HepG2 (cell line): Measurements from ENCODE around the gene LST1. TPM values are rescaled to one million over a fixed set of nuclear protein-coding genes. Genes with fewer than 3 reads are reported as not detected.
A peak's percentile ranks its signal among the peaks of the same experiment; 100 is the strongest.

Experiments
- ATF6 ChIP-seq: sonication (generic); formaldehyde crosslinking; conservative IDR thresholded peaks from 2 replicates; pipeline ENCODE4 v1.4.0; 2020; ENCODE audit warnings: missing genetic modification reagents
- CENPBD1 ChIP-seq: sonication (generic); formaldehyde crosslinking; IDR thresholded peaks from 2 replicates; pipeline ENCODE4 v1.8.0; 2022; ENCODE audit warnings: missing genetic modification reagents, low read depth, mild to moderate bottlenecking, borderline replicate concordance
- HOXA9 ChIP-seq: sonication (generic); formaldehyde crosslinking; IDR thresholded peaks from 2 replicates; pipeline ENCODE4 v1.8.1; 2022; ENCODE audit warnings: missing genetic modification reagents, mild to moderate bottlenecking, moderate library complexity, borderline replicate concordance
- MAFK ChIP-seq, 2 experiments: IDR thresholded peaks in 1 of 2; conservative IDR thresholded peaks in 1 of 2; 2 replicates each; pipeline ENCODE4 v1.6.1; 2011; ENCODE audit warnings: improper control_type of control experiment in 2 of 2, low read length in 2 of 2
- MATR3 ChIP-seq: sonication (generic); formaldehyde crosslinking; IDR thresholded peaks from 2 replicates; pipeline ENCODE4 v1.4.0; 2020; ENCODE audit warnings: missing genetic modification reagents
- NR0B2 ChIP-seq: sonication (generic); formaldehyde crosslinking; IDR thresholded peaks from 2 replicates; pipeline ENCODE4 v1.4.0; 2020; ENCODE audit warnings: mild to moderate bottlenecking, missing genetic modification reagents
- REXO4 ChIP-seq: sonication (generic); formaldehyde crosslinking; IDR thresholded peaks from 2 replicates; pipeline ENCODE4 v1.8.0; 2022; ENCODE audit warnings: missing genetic modification reagents, mild to moderate bottlenecking, borderline replicate concordance
- RNF2 ChIP-seq: fragments of 450-650 bp; conservative IDR thresholded peaks from 2 replicates; pipeline ENCODE4 v1.6.1; 2016; ENCODE audit warnings: low read depth
- RXRB ChIP-seq: IDR thresholded peaks from 2 replicates; pipeline ENCODE4 v1.6.1; 2016; ENCODE audit warnings: borderline replicate concordance, missing genetic modification reagents, missing compliant biosample characterization
- ZFAT ChIP-seq: sonication (generic); formaldehyde crosslinking; conservative IDR thresholded peaks from 2 replicates; pipeline ENCODE4 v1.8.1; 2023; ENCODE audit warnings: missing genetic modification reagents, inconsistent platforms
- ZGPAT ChIP-seq: IDR thresholded peaks from 2 replicates; pipeline ENCODE4 v1.6.1; 2016; ENCODE audit warnings: mild to moderate bottlenecking
- ZIK1 ChIP-seq: sonication (generic); formaldehyde crosslinking; IDR thresholded peaks from 2 replicates; pipeline ENCODE4 v1.5.0; 2020; ENCODE audit warnings: mild to moderate bottlenecking, low read depth, missing genetic modification reagents, borderline replicate concordance
- ZNF142 ChIP-seq: sonication (generic); formaldehyde crosslinking; IDR thresholded peaks from 2 replicates; pipeline ENCODE4 v1.4.0; 2020; ENCODE audit warnings: missing genetic modification reagents
- ZNF343 ChIP-seq: sonication (generic); formaldehyde crosslinking; IDR thresholded peaks from 2 replicates; pipeline ENCODE4 v1.4.0; 2020; ENCODE audit warnings: mild to moderate bottlenecking, missing genetic modification reagents
- ZXDC ChIP-seq: sonication (generic); formaldehyde crosslinking; IDR thresholded peaks from 2 replicates; pipeline ENCODE4 v1.5.0; 2020; ENCODE audit warnings: mild to moderate bottlenecking, missing genetic modification reagents
- polyA plus RNA-seq, 8 experiments: library from polyadenylated mRNA; depleted of rRNA in 3 of 8; stranded (reverse) in 7 of 8; unstranded in 1 of 8; fragments of >200 nt; fragmentation: Illumina TruSeq in 4 of 8; extraction: Trizol in 4 of 8; gene quantifications; 2 replicates each; pipeline versions ENCODE4 v1.2.1 to v1.2.3, GENCODE V29; 2011 to 2016; ENCODE audit warnings: low read depth in 4 of 8, missing spikeins in 1 of 8, mixed read lengths in 1 of 8; ENCODE audit not compliant: insufficient read depth in 1 of 8
- total RNA-seq, 5 experiments: library from RNA; depleted of rRNA; stranded (reverse); fragments of >200 nt; fragmentation: Illumina TruSeq; extraction: Trizol; gene quantifications; 2 replicates each; pipeline ENCODE4 v1.2.3, GENCODE V29; 2016; ENCODE audit warnings: low read depth in 1 of 5

The LST1 gene
- total and polyA plus RNA-seq, 2 of the 13 experiments (the other 11 are each of a cell fraction or from before 2014, with no cell fraction given): not detected

GRCh38 chr6:31546958-31547726, 38.9 kb upstream of the LST1 start, which contains the start of gene NFKBIL1 (continued):
- TF ChIP-seq RXRB (peak; percentile 68; the same call in 1 of the 2 replicates), ZXDC (CRISPR knock-in tag) (no peak), RNF2 (no peak), CENPBD1 (CRISPR knock-in tag) (no peak), ZNF142 (CRISPR knock-in tag) (no peak), ATF6 (CRISPR knock-in tag) (no peak), ZIK1 (CRISPR knock-in tag) (no peak), ZFAT (CRISPR knock-in tag) (no peak), MAFK (conservative IDR thresholded peaks at IDR 0.05 in 1 of 2, IDR thresholded peaks at IDR 0.05 in 1 of 2; ENCODE audit: low read length in 2 of 2) (no peak), HOXA9 (0 out of 2 replicates have a peak, but pooled peaks have one; percentile 41), NR0B2 (no peak), MATR3 (no peak), REXO4 (CRISPR knock-in tag) (no peak), ZNF343 (0 out of 2 replicates have a peak, but pooled peaks have one; percentile 18), ZGPAT (peak; percentile 57)
